Tibial artery (tissue), 4 donors: ENCODE measurements around the gene RBM20.

Experiments
- DNase-seq, 2 donors: peaks; one replicate each; pipeline ENCODE4 v3.0.0-alpha.2; 2019
- H3K27ac ChIP-seq, 2 donors: fragments of 200-600 bp; sonication (generic) in 1 of 2; 1 replicate in 1 of 2; 2 replicates in 1 of 2; pipeline ENCODE4 v1.5.1; 2018 to 2019; ENCODE audit warnings: mild to moderate bottlenecking in 1 of 2
- H3K27me3 ChIP-seq, 2 donors: fragments of 200-600 bp; sonication (generic) in 1 of 2; one replicate each; pipeline versions ENCODE4 v1.5.1 to v1.6.0; 2016 to 2019
- H3K36me3 ChIP-seq, 3 donors: fragments of 200-600 bp; sonication (generic) in 2 of 3; one replicate each; pipeline ENCODE4 v1.5.1; 2016 to 2019; ENCODE audit warnings: mild to moderate bottlenecking in 2 of 3
- H3K4me1 ChIP-seq, 4 donors: fragments of 200-600 bp; sonication (generic) in 2 of 4; 1 replicate in 3 of 4; 2 replicates in 1 of 4; pipeline ENCODE4 v1.5.1; 2016 to 2019
- H3K4me3 ChIP-seq, 2 donors: fragments of 200-600 bp; sonication (generic) in 1 of 2; 1 replicate in 1 of 2; 2 replicates in 1 of 2; pipeline ENCODE4 v1.5.1; 2018 to 2019; ENCODE audit warnings: mild to moderate bottlenecking in 2 of 2
- H3K9me3 ChIP-seq, 3 donors: fragments of 200-600 bp; sonication (generic) in 1 of 3; one replicate each; pipeline ENCODE4 v1.5.1; 2016 to 2019
- intact Hi-C: fragments of 100-400 bp; cut with DNase I; formaldehyde crosslinking; loops from one replicate; pipeline ENCODE4 v1.15.0; 2023; ENCODE audit warnings: low total_unique reads
- TF ChIP-seq, protein P1 (sequence below), 2 experiments: fragments of 200-600 bp in 1 of 2; fragments of 450-650 bp in 1 of 2; IDR thresholded peaks; one replicate each; pipeline ENCODE4 v1.5.1; 2017 to 2019; ENCODE audit warnings: antibody characterized with exemption in 2 of 2, mild to moderate bottlenecking in 1 of 2, moderate library complexity in 1 of 2

The RBM20 gene

DNA sequence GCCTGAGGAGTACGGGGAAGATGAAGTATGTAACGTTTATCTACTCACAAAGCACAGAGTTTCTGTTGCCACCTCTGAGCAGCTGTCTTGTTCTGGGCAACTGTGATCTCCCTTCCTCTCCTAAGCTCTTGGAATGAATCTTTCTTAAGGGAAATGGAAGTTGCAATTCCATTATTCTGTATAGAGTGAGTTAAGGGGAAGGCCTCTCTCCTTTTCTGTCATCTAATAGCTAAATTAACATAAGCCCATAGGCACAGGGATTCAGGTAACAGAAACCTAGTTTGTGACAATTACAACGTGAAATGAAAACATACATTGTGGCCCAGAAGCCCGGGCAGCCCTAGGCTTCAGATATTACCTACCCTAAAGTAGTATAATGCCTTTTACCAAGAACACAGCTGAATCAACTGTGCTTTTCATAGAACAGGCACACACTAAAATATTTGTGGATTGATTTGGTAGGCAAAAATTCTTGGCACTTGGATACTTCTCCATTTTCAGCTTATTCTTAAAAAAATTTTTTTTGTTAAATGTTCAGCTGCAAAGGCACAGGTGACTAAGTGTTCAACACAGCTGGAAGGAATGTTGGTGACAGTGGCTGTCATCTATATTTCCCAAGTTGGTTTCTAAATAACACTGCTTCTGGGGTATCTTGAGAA lies 223.8 kb downstream of the RBM20 start:
- Histone ChIP-seq H3K4me1 (peaks cover 0 to 54% (median 22%) of the 10 kb centered on the region in 4 donors), H3K27me3 (no peaks in the 10 kb centered on the region), H3K27ac (peak overlapping the region; percentile 21 to 36), H3K9me3 (no peaks in the 10 kb centered on the region), H3K4me3 (no peak overlapping the region), H3K36me3 (no peaks in the 10 kb centered on the region)
- DNase-seq, result no peak
- intact Hi-C loops, result no loop called here
- TF ChIP-seq, protein P1, sequence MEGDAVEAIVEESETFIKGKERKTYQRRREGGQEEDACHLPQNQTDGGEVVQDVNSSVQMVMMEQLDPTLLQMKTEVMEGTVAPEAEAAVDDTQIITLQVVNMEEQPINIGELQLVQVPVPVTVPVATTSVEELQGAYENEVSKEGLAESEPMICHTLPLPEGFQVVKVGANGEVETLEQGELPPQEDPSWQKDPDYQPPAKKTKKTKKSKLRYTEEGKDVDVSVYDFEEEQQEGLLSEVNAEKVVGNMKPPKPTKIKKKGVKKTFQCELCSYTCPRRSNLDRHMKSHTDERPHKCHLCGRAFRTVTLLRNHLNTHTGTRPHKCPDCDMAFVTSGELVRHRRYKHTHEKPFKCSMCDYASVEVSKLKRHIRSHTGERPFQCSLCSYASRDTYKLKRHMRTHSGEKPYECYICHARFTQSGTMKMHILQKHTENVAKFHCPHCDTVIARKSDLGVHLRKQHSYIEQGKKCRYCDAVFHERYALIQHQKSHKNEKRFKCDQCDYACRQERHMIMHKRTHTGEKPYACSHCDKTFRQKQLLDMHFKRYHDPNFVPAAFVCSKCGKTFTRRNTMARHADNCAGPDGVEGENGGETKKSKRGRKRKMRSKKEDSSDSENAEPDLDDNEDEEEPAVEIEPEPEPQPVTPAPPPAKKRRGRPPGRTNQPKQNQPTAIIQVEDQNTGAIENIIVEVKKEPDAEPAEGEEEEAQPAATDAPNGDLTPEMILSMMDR (IDR thresholded peaks at IDR 0.05), result no peak

GRCh38 chr10:110868981-110869380 lies 224.8 kb downstream of the RBM20 start:
- Histone ChIP-seq H3K27ac (no peak overlapping the region), H3K9me3 (no peaks in the 10 kb centered on the region), H3K27me3 (no peaks in the 10 kb centered on the region), H3K36me3 (no peaks in the 10 kb centered on the region), H3K4me3 (no peak overlapping the region), H3K4me1 (peaks cover 0 to 62% (median 22%) of the 10 kb centered on the region in 4 donors)
- TF ChIP-seq, protein P1 (IDR thresholded peaks at IDR 0.05), result no peak
- no peak for DNase-seq
- intact Hi-C loops, result no loop called here

DNA sequence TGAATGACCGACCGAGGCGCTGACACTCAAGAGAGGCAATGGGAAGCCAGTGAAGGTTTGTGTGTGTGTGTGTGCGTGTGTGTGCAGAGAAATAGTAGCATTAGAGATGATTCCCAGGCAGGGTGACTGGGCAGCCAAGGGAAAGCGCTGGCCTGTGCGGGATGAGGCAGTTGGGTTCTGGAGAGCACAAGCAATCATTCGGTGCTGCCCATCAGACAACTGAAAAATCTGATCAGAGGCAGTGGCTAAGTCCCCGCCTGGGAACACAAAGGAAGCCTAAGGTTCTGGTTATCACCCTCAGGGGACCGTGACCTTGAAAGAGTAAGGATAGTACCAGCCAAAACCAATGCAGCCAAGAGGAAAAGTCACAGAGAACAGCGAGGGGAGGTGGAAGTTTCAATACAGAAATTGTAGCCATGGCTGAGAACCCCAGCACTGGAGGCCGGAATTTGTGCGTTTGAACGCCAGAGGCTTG lies 226.7 kb downstream of the RBM20 start:
- Histone ChIP-seq H3K36me3 (peaks cover 0 to under 1% (median 0%) of the 10 kb centered on the region in 3 donors), H3K9me3 (no peaks in the 10 kb centered on the region), H3K4me3 (peak overlapping the region; percentile 98 to 99), H3K27ac (peak overlapping the region; percentile 100), H3K27me3 (no peaks in the 10 kb centered on the region), H3K4me1 (peaks cover 0 to 54% (median 12%) of the 10 kb centered on the region in 4 donors)
- intact Hi-C loops, result loop anchor here (5.0 kb wide), 2 partner anchors 46 to 49 kb away; partner anchors contain the start of genes BBIP1 and SHOC2
- DNase-seq, result peak in 1 of 2 donors; percentile 67
- TF ChIP-seq, protein P1 (IDR thresholded peaks at IDR 0.05), result no peak

DNA sequence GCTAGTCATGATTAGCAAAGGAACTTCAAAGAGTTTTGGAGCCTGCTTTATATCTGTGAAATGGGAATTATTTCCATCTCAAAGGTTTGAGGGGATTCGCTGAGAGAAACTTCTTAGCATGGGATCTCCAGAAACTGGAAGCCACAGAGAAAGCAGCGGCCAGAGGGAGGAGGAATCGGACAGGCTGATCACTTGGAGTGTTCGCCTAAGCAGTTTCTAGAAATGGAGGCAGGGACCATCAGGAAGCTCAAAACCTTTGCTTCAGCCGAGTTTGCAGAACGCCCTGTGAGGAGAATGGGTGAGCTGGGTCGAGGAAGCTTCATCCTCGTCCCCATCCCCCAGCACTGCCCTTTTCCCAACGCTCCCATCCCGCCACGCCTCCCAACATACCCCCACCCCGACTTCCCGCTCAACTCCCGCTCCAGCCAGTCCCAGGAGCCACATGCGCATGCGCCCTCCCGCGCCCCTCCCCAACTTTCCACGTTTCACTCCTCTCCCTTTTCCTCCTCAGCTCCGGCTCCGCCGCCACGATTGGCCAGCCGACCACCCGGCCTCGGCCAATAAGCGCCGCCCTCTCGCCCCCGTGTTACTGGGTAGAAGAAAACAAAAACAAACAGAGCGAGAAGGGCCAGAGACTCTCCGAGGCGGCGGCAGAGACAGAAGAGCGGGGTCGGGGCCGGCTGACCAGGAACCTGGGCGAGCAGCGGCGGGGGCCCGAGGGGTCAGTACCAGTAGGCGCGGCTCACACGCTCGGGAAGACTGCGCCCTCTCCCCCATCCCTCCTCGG lies 227.4 kb downstream of the RBM20 start, which contains the start of gene PDCD4:
Gene PDCD4 (plus strand): TSS at position 631 of the 787 bp plus-strand sequence. CDS start 4,100 bp downstream, outside the sequence.
- TF ChIP-seq, protein P1 (IDR thresholded peaks at IDR 0.05), result no peak
- intact Hi-C loops, result loop anchor here (5.0 kb wide), 2 partner anchors 46 to 49 kb away; partner anchors contain the start of genes BBIP1 and SHOC2
- H3K4me1 ChIP-seq, result peaks cover 0 to 48% (median 10%) of the 10 kb centered on the region in 4 donors

DNA sequence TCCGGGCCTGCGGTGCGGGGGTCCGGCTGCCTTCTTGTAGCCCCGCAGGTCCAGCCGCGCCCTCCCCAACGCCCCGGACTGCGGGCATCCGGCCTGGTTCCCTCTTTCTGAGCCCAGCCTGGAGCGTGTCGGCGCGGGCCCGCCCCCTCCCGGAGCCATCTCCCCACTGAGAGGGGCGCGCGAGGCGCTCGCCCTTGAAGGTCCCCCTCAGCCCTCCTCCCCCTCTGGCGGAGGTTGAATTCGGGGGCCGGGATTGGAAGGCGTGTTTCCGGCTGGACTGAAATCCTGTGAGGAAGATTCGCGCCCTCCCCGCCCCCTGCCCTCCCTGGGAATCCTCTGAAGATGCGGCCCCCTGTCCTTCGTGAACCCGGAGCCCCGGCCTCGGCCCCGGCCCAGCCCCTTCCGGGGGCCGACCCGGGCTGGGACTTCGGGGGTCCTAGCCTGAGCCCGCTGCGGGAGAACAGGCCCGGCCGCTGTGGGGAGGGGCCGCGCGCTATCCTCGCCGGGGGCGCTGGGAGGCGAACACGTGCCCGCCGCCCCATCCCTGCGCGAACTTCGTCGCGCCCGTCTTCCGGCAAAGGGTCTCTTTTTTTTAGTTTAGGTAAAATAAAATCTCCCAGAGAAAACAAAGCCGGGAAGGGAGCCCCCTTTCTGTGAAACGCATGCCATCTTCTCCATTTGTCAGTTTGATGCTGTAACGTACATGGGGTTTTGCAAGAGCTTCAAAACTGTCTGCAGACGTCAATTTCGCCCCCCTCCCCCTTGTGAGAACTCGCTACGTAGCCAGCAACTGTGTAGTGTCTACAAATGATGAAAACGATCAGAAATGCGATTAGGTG lies 228.2 kb downstream of the RBM20 start:
- intact Hi-C loops, result loop anchor here (5.0 kb wide), 2 partner anchors 45 to 50 kb away; partner anchors contain the start of genes BBIP1 and SHOC2
- Histone ChIP-seq H3K4me3 (peak overlapping the region; percentile 98 to 99), H3K27me3 (no peaks in the 10 kb centered on the region), H3K27ac (peak overlapping the region; percentile 100), H3K36me3 (peaks cover 0 to 6% (median 0%) of the 10 kb centered on the region in 3 donors), H3K4me1 (peaks cover 0 to 42% (median 10%) of the 10 kb centered on the region in 4 donors), H3K9me3 (no peaks in the 10 kb centered on the region)
- TF ChIP-seq, protein P1 (IDR thresholded peaks at IDR 0.05), result no peak
- peak; percentile 66 to 86 for DNase-seq

More for the DNA sequence above, 227.4 kb downstream of the RBM20 start, which contains the start of gene PDCD4:
- Histone ChIP-seq H3K27ac (peak within 1 kb of the TSS; percentile 100), H3K9me3 (no peaks in the 10 kb centered on the region), H3K4me3 (peak within 1 kb of the TSS; percentile 98 to 99), H3K27me3 (no peaks in the 10 kb centered on the region), H3K36me3 (peaks cover 0 to 6% (median 0%) of the 10 kb centered on the region in 3 donors)
- DNase-seq, result peak; percentile 100
